GM18868 (cell line): ENCODE data around the gene RBMS1.
"Not testable (repeated sequence)": the region's sequence is repeated elsewhere in the genome, so short reads cannot be mapped to it uniquely, and the experiment has no call there.

Experiments
- ATAC-seq: cut with Tn5 transposase; IDR thresholded peaks from one replicate; pipeline ENCODE4 v1.9.1; 2021; ENCODE audit warnings: mild to moderate bottlenecking, moderate library complexity; ENCODE audit not compliant: unreplicated experiment

RBMS1 gene

GRCh38 chr2:160472839-160473251, 20.8 kb downstream of the RBMS1 start:
- no peak for ATAC-seq

- no peak for ATAC-seq
Measured at GRCh38 chr2:160471950-160472349, 21.7 kb downstream of the RBMS1 start.

- ATAC-seq: no peak
Measured at GRCh38 chr2:160469621-160470204, 23.9 kb downstream of the RBMS1 start.

- ATAC-seq: no peak
Measured at GRCh38 chr2:160469164-160469563, 24.4 kb downstream of the RBMS1 start.

- ATAC-seq: no peak
Measured at GRCh38 chr2:160467086-160467485, 26.5 kb downstream of the RBMS1 start.

GRCh38 chr2:160465406-160465805, 28.2 kb downstream of the RBMS1 start:
- no peak for ATAC-seq

- no peak for ATAC-seq
Measured at GRCh38 chr2:160465002-160465401, 28.6 kb downstream of the RBMS1 start.

GRCh38 chr2:160464017-160464416, 29.6 kb downstream of the RBMS1 start:
- ATAC-seq: no peak

GRCh38 chr2:160463245-160463644, 30.4 kb downstream of the RBMS1 start:
- ATAC-seq: no peak

- ATAC-seq: no peak
Measured at GRCh38 chr2:160460333-160460731, 33.3 kb downstream of the RBMS1 start.

- ATAC-seq: no peak
Measured at GRCh38 chr2:160459538-160460332, 33.9 kb downstream of the RBMS1 start.

GRCh38 chr2:160458718-160459453, 34.7 kb downstream of the RBMS1 start:
- ATAC-seq: no peak

GRCh38 chr2:160457588-160457987, 36.0 kb downstream of the RBMS1 start:
- peak; percentile 64 for ATAC-seq

- ATAC-seq: no peak
Measured at GRCh38 chr2:160454070-160454797, 39.4 kb downstream of the RBMS1 start.

- ATAC-seq: no peak
Measured at GRCh38 chr2:160453111-160453820, 40.3 kb downstream of the RBMS1 start.

GRCh38 chr2:160450486-160450885, 43.1 kb downstream of the RBMS1 start:
- no peak for ATAC-seq

- ATAC-seq: not testable (repeated sequence)
Measured at GRCh38 chr2:160448821-160449220, 44.8 kb downstream of the RBMS1 start.

GRCh38 chr2:160445673-160446072, 47.9 kb downstream of the RBMS1 start:
- no peak for ATAC-seq

GRCh38 chr2:160442603-160443002, 51.0 kb downstream of the RBMS1 start:
- no peak for ATAC-seq

GRCh38 chr2:160440888-160441287, 52.7 kb downstream of the RBMS1 start:
- no peak for ATAC-seq

GRCh38 chr2:160439038-160439437, 54.6 kb downstream of the RBMS1 start:
- not testable (repeated sequence) for ATAC-seq
